ENCODE data around the gene IFITM2. TPM values are rescaled to one million over a fixed set of nuclear protein-coding genes. Genes with fewer than 3 reads are reported as not detected.

IFITM2 gene
- total RNA-seq, 1 donor from 2014 or later, result 112 TPM

GRCh38 chr11:269146-269890 is 38.3 kb upstream of the IFITM2 start:
- Mint-ChIP-seq H3K4me3 (peak overlapping the region; percentile 90), H3K27me3 (no peaks in the 10 kb centered on the region), H3K4me1 (peaks cover 40% of the 10 kb centered on the region), H3K9me3 (no peaks in the 10 kb centered on the region), H3K27ac (peak overlapping the region; percentile 99), H3K36me3 (ENCODE audit: low read depth) (peaks cover 3% of the 10 kb centered on the region)
- intact Hi-C loops (cut with micrococcal nuclease), result loop anchor here (1.0 to 2.0 kb wide), 7 partner anchors 11 to 87 kb away; partner anchors contain the start of genes BET1L, PGGHG, PSMD13 and RIC8A
- ATAC-seq (ENCODE audit: low read depth), result peak; percentile 71
- no peak for TF ChIP-seq CTCF (IDR thresholded peaks at IDR 0.05)
- ChIA-PET POLR2A (interaction anchor here (1.0 to 4.2 kb wide), 13 partner anchors 12 to 237 kb away, joined by 3 to 74 read pairs (median 31); partner anchors contain the start of genes BET1L, IFITM2, PGGHG and PSMD13), CTCF (interaction anchor here (4.2 kb wide), 1 partner anchor 18 kb away, joined by 28 read pairs; no protein-coding TSS in a partner anchor)
- DNase-seq, result peak; percentile 54

DNA sequence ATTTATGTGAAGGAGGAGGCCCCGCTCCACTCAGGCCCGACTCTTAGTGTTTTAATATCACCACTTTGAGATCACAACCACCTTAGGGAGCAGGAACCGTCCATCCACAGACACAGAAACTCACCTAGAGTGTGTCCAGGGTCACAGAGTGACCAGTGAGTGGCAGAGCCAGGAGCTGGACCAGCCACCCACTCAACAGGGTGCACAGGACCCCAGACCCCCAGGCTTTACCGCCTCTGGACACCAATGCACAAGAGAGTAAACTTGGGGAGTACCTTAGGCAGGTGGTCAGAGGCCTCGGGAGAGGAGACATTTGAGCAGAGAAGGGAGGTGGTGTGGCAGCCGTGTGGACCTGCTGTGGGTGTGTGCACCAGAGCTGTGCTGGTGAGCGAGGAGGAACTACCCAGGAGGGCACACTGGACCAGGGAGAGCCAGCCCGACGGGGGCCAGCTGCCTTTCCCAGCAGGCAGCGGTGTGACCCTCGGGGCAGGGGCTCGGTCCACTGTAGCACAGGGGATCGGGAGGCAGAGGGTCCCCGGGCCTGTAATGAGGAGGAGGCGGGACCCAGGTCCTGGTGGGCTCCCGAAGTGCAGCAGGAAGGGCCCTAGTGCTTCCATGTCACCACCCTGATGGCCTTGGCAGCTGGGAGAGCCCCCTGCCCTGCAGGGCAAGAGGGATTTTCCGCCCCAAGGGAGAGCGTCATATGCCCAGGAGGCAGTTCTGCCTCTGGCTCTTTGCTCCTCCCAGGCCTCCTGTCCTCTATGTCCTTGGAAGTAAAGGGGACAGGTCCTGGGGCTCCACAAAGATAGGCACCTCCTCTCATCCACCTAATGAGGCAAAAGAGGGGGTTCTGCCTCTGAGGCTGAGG is 36.9 kb upstream of the IFITM2 start:
- ATAC-seq (ENCODE audit: low read depth) (no peak), DNase-seq (no peak)
- peak overlapping the region; percentile 99 for H3K27ac Mint-ChIP-seq
- H3K36me3 Mint-ChIP-seq (ENCODE audit: low read depth), result peaks cover 3% of the 10 kb centered on the region
- H3K27me3 Mint-ChIP-seq, result no peaks in the 10 kb centered on the region
- POLR2A ChIA-PET, result interaction anchor here (1.0 to 1.1 kb wide), 2 partner anchors 18 to 45 kb away, joined by 3 read pairs; partner anchors contain the start of gene PGGHG
- TF ChIP-seq CTCF (IDR thresholded peaks at IDR 0.05), result no peak
- no peaks in the 10 kb centered on the region for H3K9me3 Mint-ChIP-seq
- H3K4me3 Mint-ChIP-seq, result no peak overlapping the region
- peaks cover 50% of the 10 kb centered on the region for H3K4me1 Mint-ChIP-seq
- intact Hi-C loops (cut with micrococcal nuclease), result no loop called here
- CTCF ChIA-PET, result interaction anchor here (1.5 kb wide), 1 partner anchor 20 kb away, joined by 4 read pairs; no protein-coding TSS in a partner anchor

DNA sequence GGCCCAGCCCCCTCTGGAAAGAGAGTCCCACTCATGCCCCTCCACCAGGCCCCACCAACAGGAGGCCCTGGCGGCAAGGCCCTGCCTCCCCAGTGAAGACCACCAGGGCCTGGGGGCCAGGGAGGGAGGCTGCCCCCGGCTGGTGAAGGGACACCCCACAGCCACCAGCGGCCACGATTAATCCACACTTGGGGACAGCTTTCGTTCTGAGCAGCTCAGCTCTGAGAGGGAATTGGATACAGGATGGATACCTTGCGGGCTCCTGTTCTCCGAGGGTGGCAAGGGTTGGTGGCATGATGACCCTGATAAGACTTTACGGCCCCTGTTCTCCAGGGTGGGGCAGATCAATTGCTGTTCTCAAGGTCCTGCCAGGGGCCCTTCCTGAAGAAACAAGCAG is 36.3 kb upstream of the IFITM2 start:
- no peaks in the 10 kb centered on the region for H3K9me3 Mint-ChIP-seq
- DNase-seq (no peak), ATAC-seq (ENCODE audit: low read depth) (no peak)
- no peak for TF ChIP-seq CTCF (IDR thresholded peaks at IDR 0.05)
- H3K4me3 Mint-ChIP-seq, result no peak overlapping the region
- POLR2A ChIA-PET, result no interaction called here
- peaks cover 50% of the 10 kb centered on the region for H3K4me1 Mint-ChIP-seq
- no peak overlapping the region for H3K27ac Mint-ChIP-seq
- intact Hi-C loops (cut with micrococcal nuclease), result no loop called here
- CTCF ChIA-PET, result interaction anchor here (1.5 kb wide), 1 partner anchor 21 kb away, joined by 4 read pairs; no protein-coding TSS in a partner anchor
- H3K36me3 Mint-ChIP-seq (ENCODE audit: low read depth), result peaks cover 3% of the 10 kb centered on the region
- no peaks in the 10 kb centered on the region for H3K27me3 Mint-ChIP-seq

DNA sequence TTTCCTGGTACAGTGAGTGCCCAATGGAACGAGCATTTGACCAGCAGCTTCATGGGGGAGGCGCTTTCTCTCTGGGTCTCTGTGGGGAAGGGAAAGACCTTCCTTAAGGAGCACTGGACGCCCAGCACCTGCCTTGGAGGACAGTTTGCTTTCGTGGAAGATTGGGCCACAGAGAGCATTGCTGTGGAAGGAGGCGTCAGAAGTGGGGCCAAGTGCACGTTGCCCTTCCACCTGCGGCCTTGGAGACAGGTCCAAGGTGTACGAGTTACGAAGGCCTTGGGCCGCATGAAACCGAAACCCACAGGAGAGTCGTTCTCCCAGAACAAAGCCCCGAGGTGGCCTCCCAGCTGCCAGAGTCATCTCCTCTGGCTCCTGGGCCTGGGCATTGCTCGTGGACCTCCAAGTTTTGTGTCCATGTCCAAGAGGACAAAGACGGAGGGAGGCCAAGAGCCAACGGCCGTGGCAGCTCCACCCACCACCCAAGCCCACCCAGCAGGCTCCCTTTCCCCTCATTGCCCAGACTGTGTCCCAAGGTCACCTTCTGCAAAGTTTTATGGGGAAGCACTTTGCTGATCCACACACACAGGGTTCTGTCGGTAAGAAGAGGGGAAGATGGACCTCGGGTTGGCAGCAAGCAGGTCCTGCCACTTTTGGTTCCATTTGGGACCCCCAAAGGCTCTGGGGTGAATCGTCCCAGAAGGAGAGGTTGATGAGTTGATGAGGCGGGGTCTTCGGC is 35.3 kb upstream of the IFITM2 start:
- ATAC-seq (ENCODE audit: low read depth) (no peak), DNase-seq (no peak)
- Mint-ChIP-seq H3K27me3 (no peaks in the 10 kb centered on the region), H3K4me3 (no peak overlapping the region), H3K4me1 (peaks cover 45% of the 10 kb centered on the region), H3K9me3 (peaks cover 3% of the 10 kb centered on the region), H3K27ac (peak overlapping the region; percentile 5), H3K36me3 (ENCODE audit: low read depth) (peaks cover 3% of the 10 kb centered on the region)
- no peak for TF ChIP-seq CTCF (IDR thresholded peaks at IDR 0.05)
- POLR2A ChIA-PET, result no interaction called here
- intact Hi-C loops (cut with micrococcal nuclease), result no loop called here
- CTCF ChIA-PET, result interaction anchor here (1.5 kb wide), 1 partner anchor 22 kb away, joined by 4 read pairs; no protein-coding TSS in a partner anchor

All from activated B cell treated with CpG ODN at 0.5 μM for 24 hours (primary cell).